Ovary (tissue), 3 donors: Measurements from ENCODE around the gene GPX4.

Experiments
- POLR2A ChIP-seq: fragments of 450-650 bp; IDR thresholded peaks from one replicate; pipeline ENCODE4 v1.6.1; 2017; ENCODE audit warnings: antibody characterized with exemption, mild to moderate bottlenecking, moderate library complexity
- TF ChIP-seq, protein P1 (sequence below), 3 donors: fragments of 450-650 bp in 2 of 3; fragments of 200-600 bp in 1 of 3; IDR thresholded peaks; one replicate each; pipeline versions ENCODE4 v1.5.1 to v1.8.0; 2016 to 2022; ENCODE audit warnings: antibody characterized with exemption in 3 of 3, mild to moderate bottlenecking in 1 of 3
- donor health status: DM: no; HTN: no; CAD: no.

DNA sequence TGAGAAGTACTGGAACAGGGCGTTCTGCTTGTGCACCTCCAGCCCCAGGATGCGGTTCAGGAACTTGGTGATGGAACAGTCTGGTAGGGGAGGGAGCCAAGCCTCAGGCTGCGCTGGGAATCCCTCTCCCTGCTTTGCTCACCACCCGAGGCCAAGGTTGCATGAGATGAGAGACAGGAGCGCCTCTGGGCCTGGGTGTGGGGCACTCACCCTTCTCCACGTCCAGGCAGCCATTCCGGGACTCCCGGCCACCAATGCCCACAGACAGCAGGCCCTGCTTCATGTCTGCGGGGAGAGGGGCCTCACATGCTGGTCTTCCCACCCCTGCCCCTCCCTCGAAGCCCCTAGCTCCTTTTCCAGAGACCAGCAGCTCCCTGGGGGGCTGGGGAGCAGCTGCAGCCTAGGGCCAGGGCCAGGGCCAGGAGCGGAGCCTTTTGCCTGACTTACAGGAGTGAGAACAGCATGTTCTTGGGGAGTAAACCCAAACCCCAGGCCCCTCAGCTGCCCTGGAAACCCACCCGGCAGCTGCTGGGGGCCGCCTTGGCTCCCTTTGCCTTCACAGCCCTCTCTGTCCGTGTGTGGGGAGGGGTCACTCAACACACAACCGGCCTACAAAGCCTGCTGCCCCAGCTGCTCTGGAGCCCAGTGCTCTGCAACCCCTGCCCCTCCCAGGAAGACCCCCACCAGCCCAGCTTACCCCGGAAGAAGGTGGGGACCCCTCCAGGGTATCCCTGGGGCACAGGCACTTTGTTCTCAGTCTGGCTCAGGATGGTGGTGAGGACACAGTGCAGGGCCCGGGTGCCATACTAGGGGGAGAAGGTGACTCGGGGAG lies 7.2 kb downstream of the GPX4 start:
- no peak for TF ChIP-seq POLR2A
- TF ChIP-seq, protein P1, sequence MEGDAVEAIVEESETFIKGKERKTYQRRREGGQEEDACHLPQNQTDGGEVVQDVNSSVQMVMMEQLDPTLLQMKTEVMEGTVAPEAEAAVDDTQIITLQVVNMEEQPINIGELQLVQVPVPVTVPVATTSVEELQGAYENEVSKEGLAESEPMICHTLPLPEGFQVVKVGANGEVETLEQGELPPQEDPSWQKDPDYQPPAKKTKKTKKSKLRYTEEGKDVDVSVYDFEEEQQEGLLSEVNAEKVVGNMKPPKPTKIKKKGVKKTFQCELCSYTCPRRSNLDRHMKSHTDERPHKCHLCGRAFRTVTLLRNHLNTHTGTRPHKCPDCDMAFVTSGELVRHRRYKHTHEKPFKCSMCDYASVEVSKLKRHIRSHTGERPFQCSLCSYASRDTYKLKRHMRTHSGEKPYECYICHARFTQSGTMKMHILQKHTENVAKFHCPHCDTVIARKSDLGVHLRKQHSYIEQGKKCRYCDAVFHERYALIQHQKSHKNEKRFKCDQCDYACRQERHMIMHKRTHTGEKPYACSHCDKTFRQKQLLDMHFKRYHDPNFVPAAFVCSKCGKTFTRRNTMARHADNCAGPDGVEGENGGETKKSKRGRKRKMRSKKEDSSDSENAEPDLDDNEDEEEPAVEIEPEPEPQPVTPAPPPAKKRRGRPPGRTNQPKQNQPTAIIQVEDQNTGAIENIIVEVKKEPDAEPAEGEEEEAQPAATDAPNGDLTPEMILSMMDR (IDR thresholded peaks at IDR 0.05), result no peak
